Ovary (tissue), 9 donors: ENCODE results near the gene SPRED1. TPM values are rescaled to one million over a fixed set of nuclear protein-coding genes. Genes with fewer than 3 reads are reported as not detected.
A peak's percentile ranks its signal among the peaks of the same experiment; 100 is the strongest.

Experiments
- DNase-seq, 5 donors: peaks; one replicate each; pipeline ENCODE4 v3.0.0-alpha.2; 2019 to 2020
- H3K27ac ChIP-seq, 2 donors: fragments of 200-600 bp; one replicate each; pipeline versions ENCODE4 v1.5.1 to v1.8.0; 2019 to 2022
- H3K27me3 ChIP-seq: fragments of 200-600 bp; one replicate; pipeline ENCODE4 v1.8.0; 2022
- H3K36me3 ChIP-seq: fragments of 200-600 bp; sonication (generic); one replicate; pipeline ENCODE4 v1.5.1; 2019
- H3K4me1 ChIP-seq: one replicate; pipeline ENCODE4 v1.8.1; 2013; ENCODE audit warnings: mild to moderate bottlenecking, moderate library complexity; ENCODE audit not compliant: insufficient read depth
- H3K4me3 ChIP-seq: fragments of 200-600 bp; sonication (generic); one replicate; pipeline ENCODE4 v1.5.1; 2017
- H3K9me3 ChIP-seq, 2 donors: fragments of 200-600 bp in 1 of 2; sonication (generic) in 1 of 2; one replicate each; pipeline versions ENCODE4 v1.5.1 to v1.8.1; 2013 to 2019; ENCODE audit warnings: mild to moderate bottlenecking in 1 of 2, moderate library complexity in 1 of 2
- CTCF ChIP-seq, 3 donors: fragments of 450-650 bp in 2 of 3; fragments of 200-600 bp in 1 of 3; IDR thresholded peaks; one replicate each; pipeline versions ENCODE4 v1.5.1 to v1.8.0; 2016 to 2022; ENCODE audit warnings: antibody characterized with exemption in 3 of 3, mild to moderate bottlenecking in 1 of 3
- EP300 ChIP-seq: sonication (generic); formaldehyde crosslinking; IDR thresholded peaks from one replicate; pipeline ENCODE4 v1.6.1; 2017; ENCODE audit warnings: antibody characterized with exemption
- POLR2A ChIP-seq: fragments of 450-650 bp; IDR thresholded peaks from one replicate; pipeline ENCODE4 v1.6.1; 2017; ENCODE audit warnings: antibody characterized with exemption, mild to moderate bottlenecking, moderate library complexity
- WGBS, 3 donors: extraction: QIAGEN DNeasy Blood & Tissue Kit in 1 of 3; methylation state at CpG; one replicate each; pipeline versions ENCODE4 v1.1.5 to v1.1.7; 2013 to 2017; 5-methylcytosine and 5-hydroxymethylcytosine counted together
- intact Hi-C, 4 donors: fragments of 100-400 bp; cut with DNase I; formaldehyde crosslinking; loops; one replicate each; pipeline versions ENCODE4 v1.11.0 to v1.15.1; 2022 to 2023
- polyA plus RNA-seq, 2 donors: library from polyadenylated mRNA; stranded (reverse); fragments of 200-250 nt in 1 of 2; fragments of 350-450 nt in 1 of 2; fragmentation: Illumina TruSeq in 1 of 2; extraction: RNeasy Lipid Tissue Mini Kit (QIAGEN cat#74804) in 1 of 2; gene quantifications; one replicate each; pipeline ENCODE4 v1.2.3, GENCODE V29; 2013 to 2014
- total RNA-seq, 7 donors: library from RNA; depleted of rRNA in 2 of 7; stranded (reverse); fragments of >200 nt in 2 of 7; fragmentation: NEBNext Ultra II Directional in 3 of 7; extraction: Animal tissue kit (Norgen Biotek cat#: 25700) in 3 of 7; gene quantifications; one replicate each; pipeline versions ENCODE4 v1.1.0 to v1.2.4, GENCODE V29; 2016 to 2023
- donor health status: DM: no; HTN: no; CAD: no; lungs with moderate emphysema.
- donor health status: DM: no; HTN: no; CAD: no.
- donor health status: Bipolar disorder and iron deficiency.
- donor health status: DM: yes; HTN: yes; CAD: no.
- donor health status: DM: no; HTN: no; CAD: no.
- donor health status: DM: yes; HTN: yes; CAD: no.

SPRED1 gene
- total and polyA plus RNA-seq, 9 donors, result 8.5 to 30.5 (median 20.4) TPM

GRCh38 chr15:38238311-38238710, 14.3 kb upstream of the SPRED1 start:
- no peaks in the 10 kb centered on the region for H3K4me1 ChIP-seq
- no peak overlapping the region for H3K4me3 ChIP-seq
- H3K36me3 ChIP-seq, result no peaks in the 10 kb centered on the region
- no peak for DNase-seq
- intact Hi-C loops, result no loop called here
- no peak for TF ChIP-seq CTCF (IDR thresholded peaks at IDR 0.05)
- no peak for TF ChIP-seq EP300
- TF ChIP-seq POLR2A, result no peak
- H3K9me3 ChIP-seq, result no peaks in the 10 kb centered on the region
- H3K27me3 ChIP-seq, result no peaks in the 10 kb centered on the region
- 96 to 98% (median 97%) methylated on average over 2 of the region's 2 CpGs for WGBS, 3 donors
- H3K27ac ChIP-seq, result no peak overlapping the region

DNA sequence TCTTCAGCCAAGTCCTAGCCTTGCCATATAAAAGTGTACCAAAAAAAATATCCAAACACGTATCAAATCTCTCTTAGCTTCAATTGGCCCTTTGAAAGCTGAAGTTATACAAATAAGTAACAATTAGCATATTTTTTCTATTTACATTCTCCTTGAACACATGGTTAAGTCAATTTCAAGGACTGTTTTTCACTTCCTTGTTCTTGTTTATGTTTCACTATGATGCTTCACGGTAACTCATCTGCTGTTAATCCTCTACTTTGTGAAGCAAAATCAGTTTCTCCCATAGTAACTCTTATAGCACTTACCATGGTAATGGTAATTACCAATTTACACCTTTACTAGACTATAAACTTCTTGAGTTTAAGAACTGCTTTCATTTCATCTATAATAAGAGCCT, 10.6 kb upstream of the SPRED1 start:
- 15 to 40% (median 16%) methylated on average over 2 of the region's 2 CpGs for WGBS, 3 donors
- H3K36me3 ChIP-seq, result no peaks in the 10 kb centered on the region
- DNase-seq, result no peak
- H3K27ac ChIP-seq, result no peak overlapping the region
- no peaks in the 10 kb centered on the region for H3K4me1 ChIP-seq
- H3K4me3 ChIP-seq, result no peak overlapping the region
- no peaks in the 10 kb centered on the region for H3K27me3 ChIP-seq
- TF ChIP-seq EP300 (no peak), POLR2A (no peak), CTCF (IDR thresholded peaks at IDR 0.05) (no peak)
- H3K9me3 ChIP-seq, result no peaks in the 10 kb centered on the region
- intact Hi-C loops, result no loop called here

- DNase-seq, result no peak
- H3K4me1 ChIP-seq, result no peaks in the 10 kb centered on the region
- no peak for TF ChIP-seq POLR2A
- no peak for TF ChIP-seq EP300
- no peak for TF ChIP-seq CTCF (IDR thresholded peaks at IDR 0.05)
- intact Hi-C loops, result no loop called here
- no peak overlapping the region for H3K27ac ChIP-seq
- no peaks in the 10 kb centered on the region for H3K9me3 ChIP-seq
- 67 to 74% (median 68%) methylated on average over 6 of the region's 6 CpGs for WGBS, 3 donors
- H3K36me3 ChIP-seq, result no peaks in the 10 kb centered on the region
- no peak overlapping the region for H3K4me3 ChIP-seq
- H3K27me3 ChIP-seq, result no peaks in the 10 kb centered on the region
Observed at GRCh38 chr15:38243278-38244055, 9.2 kb upstream of the SPRED1 start.

GRCh38 chr15:38247336-38247735, 5.3 kb upstream of the SPRED1 start:
- intact Hi-C loops, result no loop called here
- Histone ChIP-seq H3K9me3 (no peaks in the 10 kb centered on the region), H3K4me3 (no peak overlapping the region), H3K36me3 (no peaks in the 10 kb centered on the region), H3K27ac (no peak overlapping the region), H3K27me3 (no peaks in the 10 kb centered on the region), H3K4me1 (no peaks in the 10 kb centered on the region)
- 58 to 70% (median 62%) methylated on average over 3 of the region's 3 CpGs for WGBS, 3 donors
- DNase-seq, result no peak
- TF ChIP-seq EP300, result no peak

- Histone ChIP-seq H3K27ac (peak overlapping the region in 1 of 2 donors; percentile 99), H3K27me3 (no peaks in the 10 kb centered on the region), H3K4me3 (peak overlapping the region; percentile 97), H3K4me1 (peaks cover 2% of the 10 kb centered on the region), H3K36me3 (no peaks in the 10 kb centered on the region), H3K9me3 (no peaks in the 10 kb centered on the region)
- TF ChIP-seq POLR2A (no peak), EP300 (no peak), CTCF (IDR thresholded peaks at IDR 0.05) (no peak)
- intact Hi-C loops, result loop anchor here in 2 of 4 donors (5.0 to 10.0 kb wide), 2 partner anchors 189 to 1151 kb away; partner anchors contain the start of gene MEIS2 (in 1 of the 2)
- 0% methylated on average over 4 of the region's 4 CpGs for WGBS, 3 donors
- DNase-seq, result no peak
Observed at GRCh38 chr15:38253351-38253781, 730 bp downstream of the SPRED1 start.
